K562 (cell line): Measurements from ENCODE around the gene NECAB3. TPM values are rescaled to one million over a fixed set of nuclear protein-coding genes. Genes with fewer than 3 reads are reported as not detected.

Experiments
- CBX1 ChIP-seq: sonication (generic); IDR thresholded peaks from 2 replicates; pipeline ENCODE4 v1.6.1; 2016; ENCODE audit warnings: antibody characterized with exemption, low read depth, mild to moderate bottlenecking
- CCAR2 ChIP-seq: fragments of 200-400 bp; formaldehyde crosslinking; IDR thresholded peaks from 2 replicates; pipeline ENCODE4 v1.6.1; 2017; ENCODE audit warnings: mild to moderate bottlenecking, low read depth, low read length
- CHCHD3 ChIP-seq: fragments of 250-450 bp; sonication (Bioruptor Pico); IDR thresholded peaks from 2 replicates; pipeline ENCODE4 v2.1.2; 2022; ENCODE audit warnings: mild to moderate bottlenecking
- DNMT1 ChIP-seq: fragments of 450-650 bp; IDR thresholded peaks from 2 replicates; pipeline ENCODE4 v1.6.1; 2016; ENCODE audit warnings: antibody characterized with exemption, mild to moderate bottlenecking
- ERF ChIP-seq: fragments of 450-650 bp; formaldehyde crosslinking; IDR thresholded peaks from 2 replicates; pipeline ENCODE4 v1.4.0; 2020; ENCODE audit warnings: mild to moderate bottlenecking, mixed read lengths
- EWSR1 ChIP-seq: fragments of 450-650 bp; IDR thresholded peaks from 2 replicates; pipeline ENCODE4 v1.6.1; 2018; ENCODE audit warnings: borderline replicate concordance, mild to moderate bottlenecking, low read depth, moderate library complexity; ENCODE audit not compliant: partially characterized antibody
- MXD1 ChIP-seq: fragments of 250-450 bp; sonication (Bioruptor Pico); IDR thresholded peaks from 2 replicates; pipeline ENCODE4 v1.8.0; 2021; ENCODE audit warnings: borderline replicate concordance, mild to moderate bottlenecking, moderate library complexity; ENCODE audit not compliant: poor library complexity, severe bottlenecking
- POLR2AphosphoS2 ChIP-seq: IDR thresholded peaks from 2 replicates; pipeline ENCODE4 v1.6.1; 2012; ENCODE audit warnings: low read length, improper control_type of control experiment
- POLR3G ChIP-seq: IDR thresholded peaks from 2 replicates; pipeline ENCODE4 v1.6.1; 2011; ENCODE audit not compliant: insufficient read length, insufficient replicate concordance; ENCODE audit errors: extremely low read depth
- PRDM10 ChIP-seq: fragments of 450-650 bp; IDR thresholded peaks from 2 replicates; pipeline ENCODE4 v1.6.1; 2018; ENCODE audit not compliant: partially characterized antibody
- SFPQ ChIP-seq: fragments of 200-400 bp; formaldehyde crosslinking; IDR thresholded peaks from 2 replicates; pipeline ENCODE4 v1.6.1; 2017; ENCODE audit warnings: mild to moderate bottlenecking, low read depth, low read length, moderate library complexity
- SMARCA5 ChIP-seq: fragments of 450-650 bp; IDR thresholded peaks from 2 replicates; pipeline ENCODE4 v1.6.1; 2016
- SRSF7 ChIP-seq: fragments of 200-400 bp; formaldehyde crosslinking; optimal IDR thresholded peaks from 2 replicates; pipeline ENCODE3; 2017; ENCODE audit warnings: mild to moderate bottlenecking, low read depth, low read length
- STAT6 ChIP-seq: sonication (generic); formaldehyde crosslinking; IDR thresholded peaks from 2 replicates; pipeline ENCODE4 v1.8.1; 2023; ENCODE audit warnings: mild to moderate bottlenecking, missing genetic modification reagents
- TARDBP ChIP-seq: fragments of 450-650 bp; IDR thresholded peaks from 2 replicates; pipeline ENCODE4 v1.6.1; 2016
- XRCC5 ChIP-seq: fragments of 200-400 bp; formaldehyde crosslinking; IDR thresholded peaks from 2 replicates; pipeline ENCODE4 v1.6.1; 2017; ENCODE audit warnings: low read depth, mild to moderate bottlenecking, low read length
- ZNF140 ChIP-seq: fragments of 250-450 bp; sonication (Bioruptor Pico); IDR thresholded peaks from 2 replicates; pipeline ENCODE4 v1.8.0; 2021; ENCODE audit warnings: moderate library complexity, mild to moderate bottlenecking, inconsistent platforms
- ZNF311 ChIP-seq: fragments of 250-450 bp; sonication (Bioruptor Pico); IDR thresholded peaks from 2 replicates; pipeline ENCODE4 v1.4.0; 2020; ENCODE audit warnings: mild to moderate bottlenecking, moderate library complexity
- ZNF507 ChIP-seq: conservative IDR thresholded peaks from 2 replicates; pipeline ENCODE4 v1.6.1; 2017; ENCODE audit warnings: missing genetic modification characterization, missing compliant biosample characterization
- ZNF551 ChIP-seq: fragments of 250-450 bp; sonication (Bioruptor Pico); IDR thresholded peaks from 2 replicates; pipeline ENCODE4 v1.5.0; 2021; ENCODE audit warnings: mild to moderate bottlenecking, moderate library complexity
- polyA plus RNA-seq, 8 experiments: library from polyadenylated mRNA; depleted of rRNA in 4 of 8; stranded (reverse) in 5 of 8; unstranded in 3 of 8; fragments of >200 nt; fragmentation: Nextera tagmentation in 2 of 8; fragmentation: Illumina TruSeq in 1 of 8; extraction: Ambion mirVana in 2 of 8; extraction: Trizol in 1 of 8; gene quantifications; 2 replicates each; pipeline versions ENCODE4 v1.2.1 to v1.2.3, GENCODE V29; 2011 to 2014; ENCODE audit warnings: inconsistent platforms in 1 of 8, missing spikeins in 1 of 8
- total RNA-seq, 7 experiments: library from RNA; depleted of rRNA in 6 of 7; stranded (reverse); fragments of >200 nt in 6 of 7; fragmentation: Illumina TruSeq in 2 of 7; extraction: Trizol in 2 of 7; gene quantifications; 2 replicates each; pipeline versions ENCODE4 v1.2.1 to v1.2.3, GENCODE V29; 2011 to 2021; ENCODE audit warnings: low replicate concordance in 1 of 7

The NECAB3 gene
- total and polyA plus RNA-seq, 9 of the 15 experiments (the other 6 are each of a cell fraction or from before 2014, with no cell fraction given), result 0.94 to 63.3 (median 31.5) TPM

- no peak for TF ChIP-seq ERF
- no peak for TF ChIP-seq XRCC5
- no peak for TF ChIP-seq EWSR1
- TF ChIP-seq TARDBP, result 0 out of 2 replicates have a peak, but pooled peaks have one; percentile 46
- no peak for TF ChIP-seq STAT6 (CRISPR knock-in tag)
- no peak for TF ChIP-seq SFPQ
- no peak for TF ChIP-seq DNMT1
- TF ChIP-seq ZNF551 (CRISPR knock-in tag), result no peak
- no peak for TF ChIP-seq SRSF7
- TF ChIP-seq ZNF507 (tag), result no peak
- no peak for TF ChIP-seq MXD1 (CRISPR knock-in tag)
- no peak for TF ChIP-seq CHCHD3 (CRISPR knock-in tag)
- no peak for TF ChIP-seq CCAR2
- TF ChIP-seq CBX1, result 0 out of 2 replicates have a peak, but pooled peaks have one; percentile 65
- no peak for TF ChIP-seq SMARCA5
- TF ChIP-seq POLR2AphosphoS2, result no peak
- TF ChIP-seq PRDM10, result peak; percentile 38
- TF ChIP-seq POLR3G, result no peak
- no peak for TF ChIP-seq ZNF140 (CRISPR knock-in tag)
- no peak for TF ChIP-seq ZNF311
Measured at GRCh38 chr20:33719989-33720709, 45.9 kb upstream of the NECAB3 start, which contains the start of gene PXMP4 (continued).
